ENCODE measurements around the gene ATF5. TPM values are rescaled to one million over a fixed set of nuclear protein-coding genes. Genes with fewer than 3 reads are reported as not detected.

Gene ATF5
- total RNA-seq, 1 donor from 2014 or later = 15.3 TPM

- DNase-seq (ENCODE audit: low read depth) = no peak
- no peak overlapping the region for H3K4me3 ChIP-seq (ENCODE audit: low read depth, low read length)
- TF ChIP-seq CTCF (conservative IDR thresholded peaks at IDR 0.05; ENCODE audit: low read depth, low read length) = no peak
Observed at GRCh38 chr19:49971991-49972411, 43.0 kb downstream of the ATF5 start.

- H3K4me3 ChIP-seq (ENCODE audit: low read depth, low read length) = no peak overlapping the region
- no peak for DNase-seq (ENCODE audit: low read depth)
- TF ChIP-seq CTCF (conservative IDR thresholded peaks at IDR 0.05; ENCODE audit: low read depth, low read length) = no peak
Observed at GRCh38 chr19:49972841-49973240, 43.8 kb downstream of the ATF5 start.

- no peak for DNase-seq (ENCODE audit: low read depth)
- no peak overlapping the region for H3K4me3 ChIP-seq (ENCODE audit: low read depth, low read length)
- TF ChIP-seq CTCF (conservative IDR thresholded peaks at IDR 0.05; ENCODE audit: low read depth, low read length) = no peak
Observed at GRCh38 chr19:49973987-49974386, 45.0 kb downstream of the ATF5 start.

GRCh38 chr19:49975051-49975450, 46.0 kb downstream of the ATF5 start:
- DNase-seq (ENCODE audit: low read depth) = no peak
- no peak overlapping the region for H3K4me3 ChIP-seq (ENCODE audit: low read depth, low read length)
- no peak for TF ChIP-seq CTCF (conservative IDR thresholded peaks at IDR 0.05; ENCODE audit: low read depth, low read length)

- no peak overlapping the region for H3K4me3 ChIP-seq (ENCODE audit: low read depth, low read length)
- no peak for TF ChIP-seq CTCF (conservative IDR thresholded peaks at IDR 0.05; ENCODE audit: low read depth, low read length)
- DNase-seq (ENCODE audit: low read depth) = no peak
Observed at GRCh38 chr19:49976496-49976895, 47.5 kb downstream of the ATF5 start.

- no peak overlapping the region for H3K4me3 ChIP-seq (ENCODE audit: low read depth, low read length)
- no peak for DNase-seq (ENCODE audit: low read depth)
Observed at GRCh38 chr19:49977076-49977475, 48.1 kb downstream of the ATF5 start.

More at GRCh38 chr19:49977076-49977475, 48.1 kb downstream of the ATF5 start:
- no peak for TF ChIP-seq CTCF (conservative IDR thresholded peaks at IDR 0.05; ENCODE audit: low read depth, low read length)

Measured in epithelial cell of proximal tubule (primary cell).